HCEC 1CT (cell line): ENCODE results near the gene ROBO1.
A peak's percentile ranks its signal among the peaks of the same experiment; 100 is the strongest.

ENCODE experiments used
- DNase-seq: peaks from one replicate; pipeline ENCODE4 v3.0.0-alpha.2; 2017

The ROBO1 gene

GRCh38 chr3:78963771-78964170, 804.0 kb downstream of the ROBO1 start:
- peak; percentile 5 for DNase-seq

- no peak for DNase-seq
These were observed 810.3 kb downstream of the ROBO1 start for GRCh38 chr3:78957456-78957855.

DNA sequence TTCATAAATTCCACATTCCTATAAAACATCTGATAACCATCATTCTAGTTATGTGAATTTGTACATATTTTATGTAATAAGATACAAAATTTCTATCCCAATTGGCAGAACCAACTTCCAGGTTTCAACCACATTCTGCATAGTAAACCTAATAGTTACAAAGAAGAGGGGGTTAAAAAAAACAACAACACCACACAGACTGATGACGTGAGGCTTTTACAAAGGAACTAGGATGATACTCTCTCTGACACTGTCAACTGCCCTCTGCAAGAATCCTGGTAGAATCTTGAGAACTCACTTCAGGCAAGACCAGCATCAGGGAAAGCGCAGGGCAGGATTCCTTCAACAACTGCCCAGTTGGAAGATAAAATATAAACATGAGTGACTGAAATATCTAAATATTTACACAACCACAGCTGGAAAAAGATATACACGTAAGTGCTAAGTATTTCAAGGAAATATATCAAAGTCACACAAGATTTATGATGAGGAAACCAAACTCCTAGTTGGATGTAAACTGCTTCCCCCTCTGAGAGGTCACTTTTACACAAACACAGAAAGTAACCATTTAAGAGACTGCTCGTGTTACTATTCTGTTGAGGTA, 816.4 kb downstream of the ROBO1 start:
- DNase-seq: peak; percentile 76

GRCh38 chr3:78941587-78941986, 826.2 kb downstream of the ROBO1 start:
- peak; percentile 93 for DNase-seq

- DNase-seq: no peak
These were observed 827.2 kb downstream of the ROBO1 start for GRCh38 chr3:78940626-78941025.

- DNase-seq: no peak
These were observed 827.7 kb downstream of the ROBO1 start for GRCh38 chr3:78940128-78940527.

- no peak for DNase-seq
These were observed 830.3 kb downstream of the ROBO1 start for GRCh38 chr3:78937475-78937874.

GRCh38 chr3:78927759-78928158, 840.0 kb downstream of the ROBO1 start:
- no peak for DNase-seq

GRCh38 chr3:78926523-78926922, 841.3 kb downstream of the ROBO1 start:
- no peak for DNase-seq

DNA sequence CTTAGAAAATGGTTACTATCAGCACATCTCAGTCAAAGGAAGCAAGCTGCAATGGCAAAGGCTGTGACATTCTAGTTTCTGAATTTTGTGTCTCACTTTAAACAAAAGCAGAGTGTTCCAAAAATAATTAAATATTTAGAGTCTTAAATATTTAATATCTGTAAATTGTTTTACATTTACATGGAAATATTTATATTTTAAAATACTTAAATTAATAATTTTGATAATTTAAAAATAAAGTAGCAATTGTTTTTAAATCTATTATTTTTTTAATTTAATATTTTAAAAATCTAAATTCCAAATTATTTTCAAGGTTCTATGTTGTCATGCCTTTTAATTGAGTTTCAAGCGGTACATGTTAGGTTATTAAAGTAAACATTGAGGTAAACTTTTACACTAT, 843.1 kb downstream of the ROBO1 start:
- DNase-seq: no peak

GRCh38 chr3:78919021-78919755, 848.6 kb downstream of the ROBO1 start:
- peak; percentile 90 for DNase-seq

DNA sequence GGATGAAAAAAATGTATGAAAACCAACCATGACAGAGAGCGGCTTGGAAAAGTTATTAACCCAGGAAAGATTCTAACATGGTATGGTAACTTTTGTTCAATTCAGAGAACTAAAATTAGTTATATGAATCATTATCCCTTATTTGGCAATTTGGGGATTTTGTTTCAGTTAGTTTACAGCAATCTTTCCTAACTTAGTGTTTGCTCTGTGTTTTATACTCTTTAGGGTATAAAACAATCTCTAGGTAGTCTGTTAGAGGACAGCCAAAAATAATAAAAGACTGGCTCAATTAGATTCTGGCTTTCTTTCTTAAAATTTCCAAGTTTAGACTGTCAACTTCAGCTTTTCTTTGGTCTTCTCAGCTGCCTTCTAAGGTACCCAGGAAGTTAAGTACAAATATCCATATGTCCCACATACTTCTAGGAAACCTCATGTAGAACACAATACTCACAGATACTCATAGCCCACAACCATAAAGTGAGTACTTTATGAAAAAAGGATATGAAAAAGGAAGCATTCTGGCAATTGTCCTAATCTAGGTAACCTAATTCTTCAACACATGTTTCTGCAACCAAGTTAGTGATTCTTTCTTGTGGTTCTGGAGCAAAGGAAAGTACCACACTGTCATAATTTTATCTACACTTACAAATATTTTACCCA, 849.3 kb downstream of the ROBO1 start:
- peak; percentile 28 for DNase-seq

DNA sequence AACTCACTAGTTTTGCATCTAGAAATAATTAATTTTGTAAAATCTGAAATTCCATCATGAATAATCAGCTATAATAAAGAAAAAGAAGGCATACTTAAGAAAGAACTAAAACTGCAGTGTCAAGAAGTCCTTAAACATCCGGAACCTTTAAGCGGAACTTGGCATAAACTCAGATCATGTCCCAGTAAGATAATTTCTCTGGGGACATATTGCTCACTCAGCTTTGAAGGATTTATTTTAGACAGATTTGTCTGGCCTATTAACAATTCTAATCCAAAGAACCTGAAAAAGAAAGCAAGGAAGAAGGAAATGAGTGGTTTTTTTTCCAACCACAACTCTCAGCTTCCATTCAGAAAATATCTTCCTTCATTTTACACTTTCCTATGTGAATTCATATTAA, 850.3 kb downstream of the ROBO1 start:
- no peak for DNase-seq

- DNase-seq: no peak
These were observed 854.1 kb downstream of the ROBO1 start for GRCh38 chr3:78913711-78914110.

- no peak for DNase-seq
These were observed 855.1 kb downstream of the ROBO1 start for GRCh38 chr3:78912687-78913086.

- DNase-seq: no peak
These were observed 855.5 kb downstream of the ROBO1 start for GRCh38 chr3:78912259-78912658.

DNA sequence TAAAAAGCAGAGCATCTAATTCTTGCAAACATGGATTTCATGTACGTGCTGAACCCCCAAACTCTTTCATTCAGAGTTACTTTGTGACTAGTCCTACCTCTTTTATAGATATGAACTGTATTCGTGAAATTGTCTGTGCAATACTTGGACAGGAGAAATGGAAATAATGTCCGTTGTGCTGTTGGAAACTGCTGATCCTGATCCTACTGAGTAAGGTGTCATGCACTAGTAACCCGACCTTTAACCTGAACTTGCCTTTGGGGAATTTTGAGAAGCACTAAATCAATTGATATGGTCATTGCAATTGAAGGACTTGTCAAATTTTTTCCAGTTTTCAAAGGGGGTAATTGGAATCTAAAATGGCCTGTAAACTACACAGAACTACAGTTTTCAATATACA, 856.4 kb downstream of the ROBO1 start:
- no peak for DNase-seq

- peak; percentile 42 for DNase-seq
These were observed 859.6 kb downstream of the ROBO1 start for GRCh38 chr3:78908236-78908635.

GRCh38 chr3:78907367-78907766, 860.4 kb downstream of the ROBO1 start:
- peak; percentile 54 for DNase-seq

DNA sequence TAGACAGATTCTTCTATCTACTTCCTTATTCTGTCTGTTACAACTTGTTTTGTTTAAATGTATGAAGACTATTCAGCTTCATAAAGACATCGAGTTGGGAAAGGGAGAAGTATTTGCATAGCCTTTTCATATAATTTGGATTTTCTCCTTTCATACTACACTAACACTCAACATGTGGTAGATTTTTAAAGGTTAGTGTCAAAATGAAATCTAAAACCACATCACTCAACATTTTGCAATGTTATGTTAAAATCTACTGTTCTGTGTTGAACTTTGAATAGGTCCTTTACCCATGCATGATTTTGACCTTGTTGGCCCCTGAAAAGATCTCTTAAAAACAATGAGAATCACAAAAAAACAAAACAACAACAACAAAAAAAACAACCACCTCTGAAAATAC, 860.9 kb downstream of the ROBO1 start:
- no peak for DNase-seq

GRCh38 chr3:78906245-78906644, 861.6 kb downstream of the ROBO1 start:
- DNase-seq: no peak

DNA sequence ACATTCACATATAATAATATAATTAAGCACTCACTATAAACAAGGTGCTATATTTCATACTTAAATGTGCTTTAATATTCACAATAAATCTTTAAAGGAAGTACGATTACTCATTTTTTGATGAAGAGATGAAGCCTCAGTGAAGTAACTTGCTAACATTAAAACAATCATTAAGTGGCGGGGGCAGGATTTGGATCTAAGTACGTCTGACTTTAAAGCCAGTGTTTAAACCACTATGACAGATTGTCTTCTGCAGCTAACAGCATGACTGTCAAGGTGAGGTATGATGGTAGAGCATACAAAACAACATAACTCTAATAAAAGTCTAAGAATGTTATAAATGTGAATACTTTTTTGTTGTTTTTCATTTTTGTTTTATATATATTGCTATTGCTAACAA, 862.1 kb downstream of the ROBO1 start:
- no peak for DNase-seq

- DNase-seq: no peak
These were observed 866.3 kb downstream of the ROBO1 start for GRCh38 chr3:78901544-78901943.

DNA sequence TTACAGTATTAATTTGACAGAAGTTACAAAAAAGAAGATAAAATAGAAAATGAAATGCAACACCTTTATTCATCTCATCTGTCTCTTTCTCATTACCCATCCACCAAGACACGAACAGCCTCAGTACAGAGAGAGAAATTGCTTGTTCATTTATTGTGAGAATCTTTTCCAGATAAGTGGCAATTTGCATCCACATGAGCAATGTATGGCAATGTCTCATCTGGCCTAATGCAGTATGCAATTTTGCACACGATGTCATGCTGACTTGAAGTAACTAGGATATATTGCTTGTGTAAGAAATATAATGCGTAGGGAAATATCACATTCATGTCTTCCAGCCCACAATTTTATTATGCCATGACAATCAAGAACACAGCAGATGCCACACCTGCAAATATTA, 866.9 kb downstream of the ROBO1 start:
- DNase-seq: no peak
